ENCODE data around the gene GSK3A.

GSK3A gene

DNA sequence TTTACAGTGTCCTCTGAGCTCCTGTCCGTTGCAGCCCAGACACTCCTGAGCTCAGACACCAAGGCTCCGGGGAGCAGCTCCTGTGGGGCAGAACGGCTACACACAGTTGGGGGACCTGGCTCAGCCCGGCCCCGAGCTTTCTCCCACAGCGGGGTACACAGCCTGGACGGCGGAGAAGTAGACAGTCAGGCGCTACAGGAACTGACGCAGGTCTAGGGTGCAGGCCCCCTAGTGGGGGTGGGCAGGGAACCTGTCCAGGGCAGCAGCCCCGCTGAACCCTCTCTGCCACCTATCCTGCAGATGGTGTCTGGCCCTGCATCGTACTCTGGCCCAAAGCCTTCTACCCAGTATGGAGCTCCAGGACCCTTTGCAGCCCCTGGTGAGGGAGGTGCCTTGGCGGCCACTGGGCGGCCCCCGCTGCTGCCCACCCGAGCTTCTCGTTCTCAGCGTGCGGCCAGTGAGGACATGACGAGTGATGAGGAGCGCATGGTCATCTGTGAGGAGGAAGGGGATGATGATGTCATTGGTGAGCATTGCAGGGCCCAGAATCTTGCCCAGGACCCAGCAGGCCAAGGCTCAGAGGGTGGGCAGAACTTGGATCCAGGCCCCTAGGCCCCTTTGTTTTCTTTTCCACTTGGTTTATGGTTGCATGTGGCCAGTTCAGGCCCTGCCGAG lies 46.6 kb upstream of the GSK3A start:
- Histone ChIP-seq H3K27me3 (replicated peaks) (no peaks in the 10 kb centered on the region), H3K27ac (no peak overlapping the region), H3K4me3 (ENCODE audit: low read depth, low read length) (no peak overlapping the region), H3K36me3 (replicated peaks) (peaks cover 68% of the 10 kb centered on the region)
- DNase-seq = no peak
- in situ Hi-C loops (cut with HindIII; ENCODE audit: low pct_ligation_motif_present, low sequenced_read_pairs) = no loop called here
- TF ChIP-seq, protein P1, sequence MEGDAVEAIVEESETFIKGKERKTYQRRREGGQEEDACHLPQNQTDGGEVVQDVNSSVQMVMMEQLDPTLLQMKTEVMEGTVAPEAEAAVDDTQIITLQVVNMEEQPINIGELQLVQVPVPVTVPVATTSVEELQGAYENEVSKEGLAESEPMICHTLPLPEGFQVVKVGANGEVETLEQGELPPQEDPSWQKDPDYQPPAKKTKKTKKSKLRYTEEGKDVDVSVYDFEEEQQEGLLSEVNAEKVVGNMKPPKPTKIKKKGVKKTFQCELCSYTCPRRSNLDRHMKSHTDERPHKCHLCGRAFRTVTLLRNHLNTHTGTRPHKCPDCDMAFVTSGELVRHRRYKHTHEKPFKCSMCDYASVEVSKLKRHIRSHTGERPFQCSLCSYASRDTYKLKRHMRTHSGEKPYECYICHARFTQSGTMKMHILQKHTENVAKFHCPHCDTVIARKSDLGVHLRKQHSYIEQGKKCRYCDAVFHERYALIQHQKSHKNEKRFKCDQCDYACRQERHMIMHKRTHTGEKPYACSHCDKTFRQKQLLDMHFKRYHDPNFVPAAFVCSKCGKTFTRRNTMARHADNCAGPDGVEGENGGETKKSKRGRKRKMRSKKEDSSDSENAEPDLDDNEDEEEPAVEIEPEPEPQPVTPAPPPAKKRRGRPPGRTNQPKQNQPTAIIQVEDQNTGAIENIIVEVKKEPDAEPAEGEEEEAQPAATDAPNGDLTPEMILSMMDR (IDR thresholded peaks at IDR 0.05; ENCODE audit: low read depth, low read length, missing control alignments) = peak; percentile 7

DNA sequence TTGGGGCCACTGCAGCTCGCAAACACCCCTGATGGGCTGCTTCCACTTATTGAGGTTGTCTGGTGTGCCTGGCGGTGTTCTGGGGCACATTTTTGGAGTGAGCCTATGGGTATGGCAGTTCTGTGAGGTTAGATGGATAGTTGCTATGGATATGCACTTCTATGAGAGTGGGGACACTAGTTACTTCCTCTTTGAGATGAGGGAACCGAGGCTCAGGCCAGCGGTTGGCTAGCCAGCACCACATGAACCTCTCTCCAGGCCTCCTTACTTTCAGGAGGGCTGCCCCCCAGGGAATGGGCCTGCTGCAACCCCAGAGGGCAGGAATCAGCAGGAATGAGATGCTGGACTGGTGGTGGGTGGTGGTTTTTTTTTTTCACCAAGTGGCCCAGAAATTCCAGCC lies 46.0 kb upstream of the GSK3A start:
- TF ChIP-seq, protein P1 (IDR thresholded peaks at IDR 0.05; ENCODE audit: low read depth, low read length, missing control alignments) = no peak
- H3K4me3 ChIP-seq (ENCODE audit: low read depth, low read length) = no peak overlapping the region
- no peak overlapping the region for H3K27ac ChIP-seq

DNA sequence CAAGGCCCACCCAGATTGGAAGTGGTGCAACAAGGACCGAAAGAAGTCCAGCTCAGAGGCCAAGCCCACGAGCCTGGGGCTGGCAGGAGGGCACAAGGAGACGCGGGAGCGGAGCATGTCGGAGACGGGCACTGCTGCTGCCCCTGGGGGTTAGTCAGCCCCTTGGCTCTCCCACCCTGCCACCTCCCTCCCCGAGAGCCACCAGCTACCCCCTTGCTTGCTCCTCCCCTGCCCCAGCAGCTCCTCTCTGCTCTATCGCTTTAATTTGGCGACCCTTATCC lies 45.4 kb upstream of the GSK3A start:
- no peak overlapping the region for H3K27ac ChIP-seq
- no peak for DNase-seq
- no peaks in the 10 kb centered on the region for H3K27me3 ChIP-seq (replicated peaks)
- in situ Hi-C loops (cut with HindIII; ENCODE audit: low pct_ligation_motif_present, low sequenced_read_pairs) = no loop called here
- no peak overlapping the region for H3K4me3 ChIP-seq (ENCODE audit: low read depth, low read length)
- H3K36me3 ChIP-seq (replicated peaks) = peaks cover 57% of the 10 kb centered on the region
- TF ChIP-seq, protein P1 (IDR thresholded peaks at IDR 0.05; ENCODE audit: low read depth, low read length, missing control alignments) = no peak

More for the DNA sequence above, 46.0 kb upstream of the GSK3A start:
- H3K36me3 ChIP-seq (replicated peaks) = peaks cover 63% of the 10 kb centered on the region
- in situ Hi-C loops (cut with HindIII; ENCODE audit: low pct_ligation_motif_present, low sequenced_read_pairs) = no loop called here
- no peaks in the 10 kb centered on the region for H3K27me3 ChIP-seq (replicated peaks)
- no peak for DNase-seq

DNA sequence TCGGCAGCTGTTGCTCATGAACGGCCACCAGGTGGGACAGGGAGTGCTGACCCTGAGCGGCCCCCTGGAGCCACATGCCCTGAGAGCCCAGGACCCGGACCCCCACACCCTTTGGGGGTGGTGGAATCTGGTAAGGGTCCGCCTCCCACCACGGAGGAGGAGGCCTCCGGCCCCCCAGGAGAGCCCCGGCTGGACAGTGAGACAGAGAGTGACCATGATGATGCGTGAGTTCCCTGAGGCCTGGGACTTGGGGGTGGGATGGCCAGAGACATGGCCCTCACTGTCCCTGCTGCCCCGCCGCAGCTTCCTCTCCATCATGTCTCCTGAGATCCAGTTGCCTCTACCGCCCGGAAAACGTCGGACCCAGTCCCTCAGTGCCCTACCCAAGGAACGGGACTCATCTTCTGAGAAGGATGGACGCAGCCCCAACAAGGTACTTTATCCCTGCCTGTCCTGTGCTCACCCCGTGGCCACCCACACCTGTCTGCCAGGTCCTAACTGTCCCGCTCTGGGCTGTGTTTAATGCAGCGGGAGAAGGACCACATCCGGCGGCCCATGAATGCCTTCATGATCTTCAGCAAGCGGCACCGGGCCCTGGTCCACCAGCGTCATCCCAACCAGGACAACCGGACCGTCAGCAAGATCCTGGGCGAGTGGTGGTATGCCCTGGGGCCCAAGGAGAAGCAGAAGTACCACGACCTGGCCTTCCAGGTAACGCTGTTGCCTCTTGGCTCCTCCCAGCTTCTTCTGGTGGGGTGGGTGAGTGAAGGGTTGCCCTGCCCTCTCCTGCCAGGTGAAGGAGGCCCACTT lies 44.8 kb upstream of the GSK3A start:
- in situ Hi-C loops (cut with HindIII; ENCODE audit: low pct_ligation_motif_present, low sequenced_read_pairs) = no loop called here
- H3K27ac ChIP-seq = no peak overlapping the region
- no peak for DNase-seq
- H3K27me3 ChIP-seq (replicated peaks) = no peaks in the 10 kb centered on the region
- no peak overlapping the region for H3K4me3 ChIP-seq (ENCODE audit: low read depth, low read length)
- peaks cover 53% of the 10 kb centered on the region for H3K36me3 ChIP-seq (replicated peaks)
- TF ChIP-seq, protein P1 (IDR thresholded peaks at IDR 0.05; ENCODE audit: low read depth, low read length, missing control alignments) = no peak

DNA sequence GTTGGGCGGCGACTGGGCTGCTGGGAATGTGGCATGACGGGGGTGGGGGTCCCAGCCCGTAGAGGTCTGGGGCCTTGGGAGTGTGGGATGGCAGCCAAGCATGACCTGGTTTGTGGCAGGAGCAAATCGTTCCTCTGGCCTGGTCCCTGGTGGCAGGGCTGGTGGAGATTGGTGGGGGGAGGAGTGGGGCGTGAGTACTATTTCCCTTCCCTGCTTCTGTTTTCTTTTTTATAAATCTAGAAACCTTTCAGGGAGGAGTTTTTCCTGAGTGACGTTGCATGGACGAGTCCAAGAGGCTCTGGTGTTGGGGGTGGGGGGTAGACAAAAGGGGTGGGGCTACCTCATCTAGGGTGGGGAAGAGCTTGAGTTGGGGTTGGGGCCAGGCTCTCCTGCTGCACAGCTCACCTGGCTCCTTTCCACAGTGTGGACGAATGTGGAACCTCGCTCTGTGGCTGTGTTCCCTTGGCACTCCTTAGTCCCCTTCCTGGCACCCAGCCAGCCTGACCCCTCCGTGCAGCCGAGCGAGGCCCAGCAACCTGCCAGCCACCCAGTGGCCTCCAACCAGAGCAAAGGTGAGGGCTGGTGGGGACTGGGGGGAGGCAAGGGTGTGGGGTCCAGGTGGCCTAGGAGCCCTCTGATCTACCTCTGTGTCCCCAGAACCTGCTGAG lies 44.1 kb upstream of the GSK3A start:
- in situ Hi-C loops (cut with HindIII; ENCODE audit: low pct_ligation_motif_present, low sequenced_read_pairs) = no loop called here
- DNase-seq = no peak
- Histone ChIP-seq H3K27me3 (replicated peaks) (no peaks in the 10 kb centered on the region), H3K36me3 (replicated peaks) (peaks cover 46% of the 10 kb centered on the region), H3K4me3 (ENCODE audit: low read depth, low read length) (peak overlapping the region; percentile 5), H3K27ac (no peak overlapping the region)
- TF ChIP-seq, protein P1 (IDR thresholded peaks at IDR 0.05; ENCODE audit: low read depth, low read length, missing control alignments) = no peak

Measured in brain microvascular endothelial cell (primary cell).